Measurements from ENCODE around the gene CHST11. TPM values are rescaled to one million over a fixed set of nuclear protein-coding genes. Genes with fewer than 3 reads are reported as not detected.

The CHST11 gene
- total RNA-seq, 2 donors from 2014 or later: 2.9 to 4.9 TPM

DNA sequence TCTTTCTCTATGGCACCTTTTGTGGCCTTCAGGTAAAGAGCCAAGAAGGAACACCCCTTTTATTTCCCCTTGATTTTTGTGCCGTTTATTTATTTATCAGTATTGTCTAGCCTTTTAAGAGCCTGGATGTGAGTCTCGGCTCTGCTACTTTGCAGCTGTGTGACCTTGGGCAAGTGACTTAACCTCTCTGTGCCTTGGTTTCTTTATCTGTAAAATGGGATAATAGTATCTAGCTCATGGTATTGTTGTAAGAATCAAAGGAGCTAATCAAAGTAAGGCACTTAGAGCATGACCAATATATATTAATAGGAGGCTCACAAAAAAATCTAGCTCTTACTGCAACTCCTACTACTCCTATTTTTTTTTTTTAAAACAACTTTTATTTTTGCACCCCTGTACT lies 179.7 kb downstream of the CHST11 start:
- intact Hi-C loops (cut with DNase I): no loop called here
- H3K9ac ChIP-seq (ENCODE audit: low read depth in 2 of 2, low read length in 2 of 2): no peak overlapping the region
- no peaks in the 10 kb centered on the region for H3K27me3 ChIP-seq
- no peak for TF ChIP-seq CTCF (IDR thresholded peaks at IDR 0.05)
- H3K9me3 ChIP-seq: no peaks in the 10 kb centered on the region
- DNase-seq: no peak
- H3K36me3 ChIP-seq: no peaks in the 10 kb centered on the region
- no peaks in the 10 kb centered on the region for H3K4me1 ChIP-seq
- H3K27ac ChIP-seq: no peak overlapping the region
- no peak overlapping the region for H3K4me3 ChIP-seq

GRCh38 chr12:104637604-104638003 lies 180.9 kb downstream of the CHST11 start:
- Histone ChIP-seq H3K27me3 (no peaks in the 10 kb centered on the region), H3K9ac (ENCODE audit: low read depth in 2 of 2, low read length in 2 of 2) (no peak overlapping the region), H3K9me3 (no peaks in the 10 kb centered on the region), H3K27ac (no peak overlapping the region), H3K36me3 (no peaks in the 10 kb centered on the region), H3K4me3 (no peak overlapping the region), H3K4me1 (no peaks in the 10 kb centered on the region)
- TF ChIP-seq CTCF (IDR thresholded peaks at IDR 0.05): no peak
- intact Hi-C loops (cut with DNase I): no loop called here
- no peak for DNase-seq

DNA sequence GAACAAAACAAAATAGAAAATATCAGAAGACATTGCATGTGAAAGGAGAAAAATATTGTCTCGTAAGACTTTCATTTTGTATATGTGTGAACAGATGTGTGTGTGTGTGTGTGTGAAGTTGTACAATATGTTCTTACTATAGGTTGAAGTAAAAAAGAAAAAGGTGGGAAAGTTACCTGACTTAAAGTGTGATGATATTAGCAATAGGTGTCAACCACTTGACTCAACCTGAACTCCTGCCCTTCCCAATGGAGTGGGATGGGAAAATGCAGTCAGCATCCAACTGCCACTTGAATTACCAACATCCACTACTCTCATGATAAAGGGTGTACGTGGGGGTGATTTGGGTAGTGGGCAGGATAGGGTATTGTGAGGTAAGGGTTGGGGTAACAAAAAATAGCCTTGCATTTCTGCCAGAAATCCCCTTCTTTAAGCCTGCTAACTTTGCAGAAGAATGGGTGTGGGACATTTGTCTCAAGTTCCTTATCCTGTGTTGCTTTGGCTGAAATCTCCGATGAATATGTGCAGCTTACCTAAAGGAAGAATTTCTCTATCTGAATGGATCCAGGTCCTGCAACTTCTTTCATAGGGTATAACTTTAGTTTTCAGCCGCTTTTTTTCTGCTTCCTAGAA lies 181.6 kb downstream of the CHST11 start:
- intact Hi-C loops (cut with DNase I): no loop called here

DNA sequence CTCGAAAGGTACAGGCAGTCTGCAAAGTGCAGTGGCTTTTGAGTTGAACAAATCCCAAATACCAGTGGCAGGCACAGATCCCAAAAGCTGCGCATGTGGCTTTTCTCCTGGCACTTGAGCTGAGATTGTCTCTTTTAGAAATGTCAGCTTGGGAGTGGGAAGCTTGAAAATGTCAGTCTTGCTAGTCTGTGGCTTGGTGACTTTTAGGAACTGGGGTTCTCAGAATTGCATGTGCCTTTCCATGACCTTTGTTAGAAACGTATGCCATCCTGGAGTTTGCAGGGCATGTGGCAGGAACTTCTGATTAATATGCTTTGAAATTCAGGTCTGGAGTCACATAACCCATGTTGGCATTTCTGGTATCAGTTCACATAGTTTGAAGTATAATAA lies 182.1 kb downstream of the CHST11 start:
- no peak for TF ChIP-seq CTCF (IDR thresholded peaks at IDR 0.05)
- intact Hi-C loops (cut with DNase I): no loop called here
- Histone ChIP-seq H3K27me3 (no peaks in the 10 kb centered on the region), H3K4me1 (no peaks in the 10 kb centered on the region), H3K9ac (ENCODE audit: low read depth in 2 of 2, low read length in 2 of 2) (no peak overlapping the region), H3K9me3 (no peaks in the 10 kb centered on the region), H3K4me3 (no peak overlapping the region), H3K36me3 (no peaks in the 10 kb centered on the region), H3K27ac (no peak overlapping the region)
- DNase-seq: no peak

More for the DNA sequence above, 181.6 kb downstream of the CHST11 start:
- Histone ChIP-seq H3K9me3 (no peaks in the 10 kb centered on the region), H3K9ac (ENCODE audit: low read depth in 2 of 2, low read length in 2 of 2) (no peak overlapping the region), H3K27me3 (no peaks in the 10 kb centered on the region), H3K4me1 (no peaks in the 10 kb centered on the region), H3K36me3 (no peaks in the 10 kb centered on the region), H3K27ac (no peak overlapping the region), H3K4me3 (no peak overlapping the region)
- TF ChIP-seq CTCF (IDR thresholded peaks at IDR 0.05): no peak
- no peak for DNase-seq

DNA sequence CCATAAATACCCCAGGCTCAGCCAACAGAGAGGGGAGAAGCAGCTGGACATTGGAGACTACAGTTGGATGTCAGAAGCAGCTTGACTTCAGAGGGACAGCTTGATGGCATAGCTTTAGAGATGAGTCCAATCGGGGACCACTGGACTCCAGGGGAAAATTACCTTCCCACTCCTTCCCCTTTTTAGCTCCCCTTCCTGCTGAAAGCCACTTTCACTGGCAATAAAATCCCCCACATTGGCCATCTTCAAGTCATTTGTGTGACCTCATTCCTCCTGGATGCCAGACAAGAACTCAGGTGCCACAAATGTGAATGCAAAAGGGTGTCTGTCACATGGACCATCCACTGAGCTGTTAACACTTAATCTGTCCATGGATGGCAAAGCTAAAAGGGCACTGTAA lies 184.2 kb downstream of the CHST11 start:
- no peak for TF ChIP-seq CTCF (IDR thresholded peaks at IDR 0.05)
- Histone ChIP-seq H3K27ac (no peak overlapping the region), H3K27me3 (no peaks in the 10 kb centered on the region), H3K4me3 (no peak overlapping the region), H3K4me1 (no peaks in the 10 kb centered on the region), H3K36me3 (no peaks in the 10 kb centered on the region), H3K9me3 (no peaks in the 10 kb centered on the region), H3K9ac (ENCODE audit: low read depth in 2 of 2, low read length in 2 of 2) (no peak overlapping the region)
- intact Hi-C loops (cut with DNase I): no loop called here
- DNase-seq: no peak
